Stomach smooth muscle (tissue), 2 donors: ENCODE data around the gene NEIL1.

Experiments used
- H3K27ac ChIP-seq: one replicate; pipeline ENCODE4 v1.7.0; 2013; ENCODE audit warnings: mild to moderate bottlenecking, low read length, inconsistent platforms
- H3K27me3 ChIP-seq, 2 donors: one replicate each; pipeline ENCODE4 v1.7.0; 2013; ENCODE audit warnings: low read length in 2 of 2; ENCODE audit not compliant: insufficient read depth in 2 of 2, control insufficient read depth in 1 of 2
- H3K36me3 ChIP-seq, 2 donors: one replicate each; pipeline ENCODE4 v1.7.0; 2013; ENCODE audit warnings: low read length in 2 of 2; ENCODE audit not compliant: control insufficient read depth in 2 of 2, insufficient read depth in 2 of 2
- H3K4me1 ChIP-seq: one replicate; pipeline ENCODE4 v1.7.0; 2013; ENCODE audit warnings: low read length; ENCODE audit not compliant: control insufficient read depth, insufficient read depth
- H3K4me3 ChIP-seq, 2 donors: one replicate each; pipeline ENCODE4 v1.7.0; 2013; ENCODE audit warnings: low read length in 2 of 2
- H3K9ac ChIP-seq, 2 donors: one replicate each; pipeline ENCODE4 v1.7.0; 2013; ENCODE audit warnings: low read length in 2 of 2, mild to moderate bottlenecking in 1 of 2
- H3K9me3 ChIP-seq, 2 donors: one replicate each; pipeline ENCODE4 v1.7.0; 2013; ENCODE audit warnings: low read length in 2 of 2; ENCODE audit not compliant: control insufficient read depth in 2 of 2
- donor health status: healthy.
- donor health status: Pancreatic carcinoma.

Gene NEIL1

DNA sequence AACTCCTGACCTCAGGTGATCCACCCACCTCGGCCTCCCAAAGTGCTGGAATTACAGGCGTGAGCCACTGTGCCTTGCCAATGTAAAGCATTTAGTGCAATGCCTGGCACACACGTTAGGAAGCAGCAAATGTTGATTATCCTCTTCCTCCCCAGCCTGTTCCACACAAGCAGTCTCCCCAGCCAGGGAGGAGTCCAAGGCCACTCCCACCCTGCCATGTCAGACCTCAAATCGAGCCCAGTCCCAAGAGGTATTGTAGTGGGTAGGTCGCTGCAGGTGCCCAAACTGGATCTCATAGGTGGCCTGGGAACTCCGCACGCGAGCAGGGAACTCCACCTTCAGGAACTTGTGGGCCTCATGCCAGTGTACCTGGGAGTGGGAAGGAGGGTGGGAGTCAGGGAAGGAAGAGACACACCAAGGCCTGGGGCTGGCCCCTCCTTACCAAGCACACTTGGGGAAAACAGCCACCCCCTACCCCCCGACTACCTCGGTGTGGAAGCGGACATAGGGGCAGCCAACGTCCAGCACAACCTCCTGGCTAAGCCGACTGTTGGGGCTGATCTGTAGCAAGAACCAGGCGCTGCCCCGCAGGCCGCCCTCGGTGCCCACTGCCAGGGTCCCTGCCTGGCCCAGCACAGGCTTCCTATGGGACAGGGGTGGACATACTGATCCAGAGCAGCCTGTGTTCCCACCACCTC is 11.3 kb downstream of the NEIL1 start:
- Histone ChIP-seq H3K4me3 (no peak overlapping the region), H3K4me1 (no peaks in the 10 kb centered on the region), H3K9ac (no peak overlapping the region), H3K9me3 (no peaks in the 10 kb centered on the region), H3K27me3 (no peaks in the 10 kb centered on the region), H3K36me3 (peaks cover 25 to 46% of the 10 kb centered on the region in 2 donors), H3K27ac (no peak overlapping the region)

DNA sequence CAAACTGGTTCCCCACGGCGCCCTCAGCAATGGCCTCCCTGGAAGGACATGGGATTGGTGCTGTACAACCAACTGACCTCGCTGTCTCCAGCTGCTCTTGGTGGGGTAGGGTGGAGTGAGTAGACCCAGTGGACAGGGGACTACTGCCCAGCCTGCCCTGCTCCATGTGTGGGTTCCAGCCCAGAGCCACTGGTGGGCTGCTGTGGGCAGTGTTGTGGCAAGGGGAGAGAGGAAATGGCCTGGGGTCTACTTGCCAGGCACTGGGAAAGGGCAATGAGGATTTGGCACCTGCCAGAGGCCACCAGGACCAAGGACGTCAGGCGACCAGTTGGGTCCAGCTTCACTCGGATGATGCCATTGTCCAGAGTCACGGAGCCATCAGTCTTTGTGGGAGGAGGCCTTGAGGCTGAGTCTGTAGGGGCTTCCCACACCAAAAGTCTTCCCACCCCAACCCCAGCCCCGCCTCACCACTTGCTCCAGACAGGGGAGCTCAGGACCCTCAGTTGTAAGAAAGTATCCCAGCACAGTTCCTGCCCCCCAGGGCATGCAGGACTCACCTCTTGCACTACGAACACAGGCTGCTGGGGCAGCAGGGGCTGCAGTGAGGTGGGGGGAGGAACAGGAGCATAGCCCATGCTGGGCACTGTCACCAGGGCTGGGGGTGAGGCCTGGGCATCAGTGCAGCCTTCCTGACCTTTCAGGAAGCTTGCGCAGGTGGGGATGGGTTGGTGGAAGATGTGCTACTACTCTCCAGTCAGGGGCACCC is 12.1 kb downstream of the NEIL1 start:
- H3K27me3 ChIP-seq = no peaks in the 10 kb centered on the region
- no peak overlapping the region for H3K4me3 ChIP-seq
- H3K4me1 ChIP-seq = no peaks in the 10 kb centered on the region
- H3K27ac ChIP-seq = no peak overlapping the region
- H3K9me3 ChIP-seq = no peaks in the 10 kb centered on the region
- peaks cover 27 to 50% of the 10 kb centered on the region in 2 donors for H3K36me3 ChIP-seq
- no peak overlapping the region for H3K9ac ChIP-seq

DNA sequence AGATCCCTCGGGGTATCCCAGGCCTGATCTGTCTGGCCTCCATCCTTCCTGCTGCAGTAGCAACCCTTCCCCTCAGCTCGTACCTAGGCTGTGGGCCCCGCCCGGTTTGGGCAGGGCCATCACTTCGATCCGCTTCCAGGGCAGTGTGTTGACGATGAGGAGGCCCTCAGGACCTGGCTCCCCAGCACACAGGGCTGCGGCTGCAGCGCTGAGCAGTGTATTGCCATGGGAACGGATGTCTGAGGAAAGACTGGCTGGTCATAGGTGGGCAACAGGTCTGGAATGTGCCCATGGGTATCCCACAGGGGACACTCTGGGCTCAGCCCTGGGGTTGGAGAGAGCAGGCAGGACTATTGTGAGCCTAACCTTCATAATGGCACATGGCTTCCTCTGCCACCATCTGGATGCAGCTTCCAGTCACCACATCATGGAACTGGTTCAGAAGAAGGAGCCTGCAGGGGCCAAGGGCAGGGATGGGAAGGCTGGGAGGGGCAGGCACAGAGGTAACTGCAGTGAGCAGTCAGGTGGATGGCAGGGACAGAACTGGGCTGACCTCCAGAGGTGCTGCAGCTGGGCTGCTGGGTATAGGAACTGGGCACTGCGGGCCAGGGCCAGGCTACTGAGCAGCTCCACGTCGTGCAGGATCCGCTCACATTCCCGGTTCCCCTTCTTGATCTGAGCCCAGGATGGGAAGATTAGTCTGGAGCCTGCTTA is 12.9 kb downstream of the NEIL1 start:
- Histone ChIP-seq H3K9me3 (no peaks in the 10 kb centered on the region), H3K4me3 (no peak overlapping the region), H3K27ac (no peak overlapping the region), H3K27me3 (no peaks in the 10 kb centered on the region), H3K36me3 (peaks cover 34 to 57% of the 10 kb centered on the region in 2 donors), H3K4me1 (no peaks in the 10 kb centered on the region), H3K9ac (no peak overlapping the region)

DNA sequence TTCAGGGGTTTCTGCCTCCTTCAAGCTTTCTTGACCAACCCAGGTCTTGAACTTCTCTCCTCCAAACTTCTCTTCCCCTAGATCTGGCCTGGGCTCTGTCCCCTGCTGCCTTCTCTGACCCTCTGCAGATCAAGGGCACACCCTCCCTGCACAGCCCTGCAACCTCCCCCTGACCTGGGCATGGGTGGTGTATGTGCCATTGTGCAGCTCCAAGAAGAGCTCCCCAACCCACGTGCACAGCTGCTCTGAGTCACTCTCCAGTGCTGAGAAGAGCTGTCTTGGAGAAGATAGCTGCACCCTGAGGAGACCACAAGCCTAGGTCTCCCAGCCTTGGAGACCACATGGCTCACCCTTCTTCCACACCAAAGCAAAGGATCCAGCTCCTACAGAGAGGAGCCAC is 13.6 kb downstream of the NEIL1 start:
- Histone ChIP-seq H3K4me3 (no peak overlapping the region), H3K4me1 (no peaks in the 10 kb centered on the region), H3K9ac (no peak overlapping the region), H3K27me3 (no peaks in the 10 kb centered on the region), H3K27ac (no peak overlapping the region), H3K9me3 (no peaks in the 10 kb centered on the region), H3K36me3 (peaks cover 40 to 60% of the 10 kb centered on the region in 2 donors)

DNA sequence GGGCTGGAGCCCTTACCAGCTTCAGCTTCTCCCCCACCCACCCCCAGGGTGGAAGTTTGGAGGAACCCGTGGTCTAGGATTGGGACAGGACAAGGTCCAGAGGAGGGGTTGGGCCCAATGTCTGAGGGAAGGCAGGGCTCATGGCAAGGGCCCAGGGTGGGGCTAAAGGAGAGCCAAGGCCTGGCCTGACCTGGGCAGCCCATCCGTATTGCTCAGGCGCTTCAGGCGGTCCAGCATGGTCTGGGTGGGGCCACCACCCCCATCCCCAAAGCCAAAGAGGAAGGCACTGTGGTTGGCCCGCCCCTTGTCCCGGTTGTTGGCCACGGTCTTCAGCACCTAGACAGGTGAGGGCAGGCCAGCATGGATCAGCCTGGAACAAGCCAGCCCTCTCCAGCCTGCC is 14.0 kb downstream of the NEIL1 start:
- Histone ChIP-seq H3K27ac (no peak overlapping the region), H3K27me3 (no peaks in the 10 kb centered on the region), H3K9me3 (no peaks in the 10 kb centered on the region), H3K36me3 (peaks cover 40 to 61% of the 10 kb centered on the region in 2 donors), H3K4me1 (no peaks in the 10 kb centered on the region), H3K4me3 (no peak overlapping the region), H3K9ac (no peak overlapping the region)

DNA sequence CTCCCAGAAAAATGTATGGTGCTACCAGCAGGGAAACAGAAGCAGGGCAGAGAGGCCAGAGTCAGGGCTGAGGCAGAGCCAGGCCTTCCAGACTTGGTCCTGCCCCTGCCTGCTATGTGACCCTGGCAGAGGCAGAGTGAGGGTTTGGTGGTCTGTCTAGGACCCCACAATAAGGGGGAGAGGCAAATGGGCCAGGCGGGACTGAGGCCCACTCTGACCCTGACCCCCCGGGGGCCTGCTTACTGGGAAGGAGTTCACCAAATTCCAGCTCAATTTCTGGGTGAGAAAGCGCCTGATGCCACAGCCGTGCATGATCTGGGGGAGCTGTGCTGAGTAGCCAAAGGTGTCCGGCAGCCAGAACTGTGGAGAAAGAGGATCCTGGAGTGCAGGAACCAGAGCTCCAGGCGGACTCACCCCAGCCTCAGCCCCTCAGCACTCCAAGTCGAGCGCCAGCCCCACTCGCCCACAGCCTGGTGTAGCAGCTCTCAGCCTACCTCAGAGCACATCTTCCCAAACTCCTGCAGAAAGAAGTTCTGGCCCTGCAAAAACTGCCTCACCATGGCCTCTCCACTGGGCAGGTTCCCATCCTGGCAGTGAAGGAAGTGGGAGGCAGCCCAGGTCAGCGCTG is 14.6 kb downstream of the NEIL1 start:
- no peaks in the 10 kb centered on the region for H3K9me3 ChIP-seq
- peaks cover 40 to 61% of the 10 kb centered on the region in 2 donors for H3K36me3 ChIP-seq
- H3K27ac ChIP-seq = no peak overlapping the region
- no peak overlapping the region for H3K4me3 ChIP-seq
- no peaks in the 10 kb centered on the region for H3K4me1 ChIP-seq
- H3K27me3 ChIP-seq = no peaks in the 10 kb centered on the region
- H3K9ac ChIP-seq = no peak overlapping the region

DNA sequence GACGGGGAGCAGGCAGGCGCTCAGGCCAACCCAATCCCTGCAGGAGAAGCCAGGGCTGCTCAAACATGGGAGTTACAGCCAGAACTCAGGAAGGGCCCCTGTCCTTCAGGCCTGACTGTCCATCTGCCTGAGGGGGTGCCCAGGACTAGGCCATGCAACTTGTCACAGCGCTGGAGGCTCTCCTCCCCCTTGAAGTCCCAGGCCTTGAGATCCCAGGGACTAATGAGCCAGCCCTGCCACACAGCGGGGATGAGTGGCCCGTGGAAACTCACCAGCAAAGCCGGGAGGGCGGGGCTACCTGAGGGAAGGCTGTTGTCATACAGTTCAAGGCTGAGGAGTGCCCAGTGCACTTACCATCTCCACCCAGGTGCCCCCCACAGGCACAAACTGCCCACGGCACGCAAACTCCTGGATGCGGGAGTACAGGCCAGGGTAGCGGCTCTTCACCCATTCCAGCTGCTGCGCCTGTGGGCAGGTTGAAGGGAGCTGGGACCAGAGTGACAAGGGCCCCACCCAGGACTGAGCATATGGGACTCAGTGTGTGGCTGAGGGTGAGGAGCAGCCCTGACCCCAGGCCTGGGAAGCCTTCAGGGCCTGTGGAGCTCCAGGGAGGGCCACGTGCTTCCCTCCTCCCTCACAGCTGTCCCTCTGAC is 15.3 kb downstream of the NEIL1 start:
- Histone ChIP-seq H3K36me3 (peaks cover 35 to 61% of the 10 kb centered on the region in 2 donors), H3K4me1 (no peaks in the 10 kb centered on the region), H3K9me3 (no peaks in the 10 kb centered on the region), H3K27me3 (no peaks in the 10 kb centered on the region), H3K27ac (no peak overlapping the region), H3K4me3 (no peak overlapping the region), H3K9ac (no peak overlapping the region)

DNA sequence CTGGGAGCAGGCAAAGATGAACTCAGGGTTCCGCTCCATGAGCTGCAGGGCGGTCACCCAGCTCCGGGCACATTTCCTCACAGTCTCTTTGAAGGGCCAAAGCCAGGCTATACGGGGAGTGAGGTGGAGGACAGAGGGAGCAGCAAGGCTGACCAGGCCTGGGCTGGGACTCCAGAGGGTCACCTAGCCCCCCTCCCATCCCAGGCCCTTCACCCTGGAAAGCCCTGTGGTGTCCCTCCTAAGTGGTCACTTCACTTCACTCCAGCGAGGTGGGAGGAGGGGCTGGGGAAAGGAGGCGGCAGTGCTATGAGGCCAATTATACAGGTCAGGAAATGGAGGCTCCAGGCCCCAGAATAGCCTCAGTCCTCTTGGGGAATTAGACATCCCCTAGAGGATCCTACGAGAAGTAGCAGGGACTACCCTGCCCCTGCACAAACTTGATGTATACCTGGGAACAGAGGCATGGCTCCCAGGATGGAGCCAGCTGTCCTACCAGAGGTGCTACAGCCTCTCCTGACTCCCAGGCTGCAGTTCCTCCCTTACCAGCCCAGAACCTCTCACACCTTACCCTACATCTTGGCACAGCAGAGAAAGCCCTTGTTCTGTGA is 15.9 kb downstream of the NEIL1 start:
- peaks cover 35 to 65% of the 10 kb centered on the region in 2 donors for H3K36me3 ChIP-seq
- no peak overlapping the region for H3K27ac ChIP-seq
- H3K9me3 ChIP-seq = no peaks in the 10 kb centered on the region
- H3K9ac ChIP-seq = no peak overlapping the region
- peaks cover 6% of the 10 kb centered on the region for H3K4me1 ChIP-seq
- no peak overlapping the region for H3K4me3 ChIP-seq
- no peaks in the 10 kb centered on the region for H3K27me3 ChIP-seq

DNA sequence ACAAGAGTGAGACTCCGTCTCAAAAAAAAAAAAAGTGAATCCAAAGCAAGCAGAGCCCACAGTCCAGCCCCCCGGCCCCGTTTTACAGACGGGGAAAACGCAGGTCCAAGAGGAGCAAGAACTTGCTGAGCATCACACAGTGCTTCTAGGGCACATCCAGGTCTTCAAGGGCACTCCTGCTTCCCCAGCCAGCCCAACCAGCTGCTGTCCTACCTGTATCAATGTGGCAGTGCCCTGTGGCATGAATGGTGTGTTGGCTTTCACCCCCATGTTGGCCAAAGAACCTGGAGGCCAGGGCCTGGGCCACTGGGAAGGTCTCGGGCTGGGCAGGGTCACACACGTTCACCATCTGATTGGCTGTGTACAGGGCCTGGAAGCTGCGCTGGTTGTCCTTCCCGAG is 16.9 kb downstream of the NEIL1 start:
- Histone ChIP-seq H3K9me3 (no peaks in the 10 kb centered on the region), H3K27me3 (no peaks in the 10 kb centered on the region), H3K9ac (no peak overlapping the region), H3K4me3 (no peak overlapping the region), H3K4me1 (peaks cover 7% of the 10 kb centered on the region), H3K36me3 (peaks cover 28 to 57% of the 10 kb centered on the region in 2 donors), H3K27ac (no peak overlapping the region)

DNA sequence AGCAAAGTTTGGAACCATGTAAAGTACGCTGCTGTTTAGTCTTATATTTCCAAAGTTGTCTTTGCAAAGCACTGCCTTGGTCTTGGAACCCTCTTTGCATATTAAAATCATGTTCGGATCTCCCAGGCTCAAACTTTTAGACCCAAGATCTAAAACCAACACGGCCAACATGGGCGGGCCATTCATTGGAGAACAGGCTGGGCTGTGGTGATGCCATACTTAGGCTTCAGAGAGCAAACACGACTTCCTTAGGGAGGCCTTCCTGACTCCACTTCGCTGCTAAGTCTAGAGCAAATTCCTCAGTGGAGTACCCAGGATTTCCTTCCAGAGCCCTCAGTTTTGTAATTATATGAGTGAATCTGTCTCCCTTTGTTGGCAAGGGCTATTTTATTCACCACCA is 18.0 kb downstream of the NEIL1 start:
- no peak overlapping the region for H3K27ac ChIP-seq
- no peaks in the 10 kb centered on the region for H3K9me3 ChIP-seq
- peaks cover 22 to 48% of the 10 kb centered on the region in 2 donors for H3K36me3 ChIP-seq
- H3K9ac ChIP-seq = no peak overlapping the region
- no peaks in the 10 kb centered on the region for H3K27me3 ChIP-seq
- H3K4me1 ChIP-seq = peaks cover 15% of the 10 kb centered on the region
- no peak overlapping the region for H3K4me3 ChIP-seq
